IMR-90 (cell line): ENCODE results near the gene NOC2L. TPM values are rescaled to one million over a fixed set of nuclear protein-coding genes. Genes with fewer than 3 reads are reported as not detected.

ENCODE experiments used
- ATAC-seq: fragments of 200-7000 bp; cut with Tn5 transposase; 2 replicates; pipeline ENCODE4 v1.9.1; 2020; ENCODE audit warnings: low read depth, mild to moderate bottlenecking, moderate library complexity
- BruUV-seq: library from RNA; stranded (reverse); fragments of 400-500 nt; replicated peaks from 2 replicates; lab custom pipeline; 2021; lab: Mats Ljungman, UMichigan
- CTCF ChIA-PET: fragments of 300-600 bp; formaldehyde crosslinking; extraction: SDS; loops from one replicate; lab custom pipeline; 2021; ENCODE audit warnings: antibody characterized with exemption; lab: Yijun Ruan, JAX
- POLR2A ChIA-PET: fragments of 300-600 bp; sonication (Branson Sonifier 250); formaldehyde crosslinking; loops from one replicate; lab custom pipeline; 2022; ENCODE audit warnings: antibody characterized with exemption; ENCODE audit not compliant: unreplicated experiment; lab: Charles Lee
- DNase-seq: peaks from one replicate; pipeline ENCODE4 v3.0.0; 2013
- H2AFZ ChIP-seq: replicated peaks from 2 replicates; pipeline ENCODE3; 2013; ENCODE audit warnings: low read length, mild to moderate bottlenecking; ENCODE audit not compliant: poor library complexity
- H2AK5ac ChIP-seq: 2 replicates; pipeline ENCODE4 v1.6.1; 2013; ENCODE audit warnings: low read depth, low read length, inconsistent platforms
- H2AK9ac ChIP-seq: replicated peaks from 2 replicates; pipeline ENCODE3; 2013; ENCODE audit warnings: mild to moderate bottlenecking, low read depth, low read length, moderate library complexity; ENCODE audit not compliant: poor library complexity
- H2BK120ac ChIP-seq: 2 replicates; pipeline ENCODE4 v1.6.1; 2013; ENCODE audit warnings: low read depth, low read length, inconsistent platforms
- H2BK15ac ChIP-seq: 3 replicates; pipeline ENCODE4 v1.6.1; 2013; ENCODE audit warnings: low read depth, low read length, inconsistent platforms
- H2BK20ac ChIP-seq: 2 replicates; pipeline ENCODE4 v1.6.1; 2013; ENCODE audit warnings: low read depth, mild to moderate bottlenecking, inconsistent platforms, low read length, moderate library complexity
- H2BK5ac ChIP-seq: 2 replicates; pipeline ENCODE4 v1.6.1; 2013; ENCODE audit warnings: mild to moderate bottlenecking, low read depth, low read length, inconsistent platforms; ENCODE audit not compliant: poor library complexity, severe bottlenecking
- H3K14ac ChIP-seq: replicated peaks from 2 replicates; pipeline ENCODE4 v1.6.1; 2013; ENCODE audit warnings: low read depth, low read length, inconsistent platforms
- H3K18ac ChIP-seq: 2 replicates; pipeline ENCODE4 v1.6.1; 2013; ENCODE audit warnings: low read depth, low read length, control low read depth
- H3K23ac ChIP-seq: 2 replicates; pipeline ENCODE4 v1.6.1; 2013; ENCODE audit warnings: low read depth, low read length, inconsistent platforms
- H3K27ac ChIP-seq: 2 replicates; pipeline ENCODE4 v1.5.1; 2013; ENCODE audit warnings: mild to moderate bottlenecking, control low read depth, low read length; ENCODE audit not compliant: insufficient read depth
- H3K27me3 ChIP-seq: 2 replicates; pipeline ENCODE4 v1.6.1; 2013; ENCODE audit warnings: low read length; ENCODE audit not compliant: control insufficient read depth, insufficient read depth
- H3K36me3 ChIP-seq: 2 replicates; pipeline ENCODE4 v1.6.1; 2013; ENCODE audit warnings: low read length, mixed read lengths; ENCODE audit not compliant: control insufficient read depth, insufficient read depth
- H3K4ac ChIP-seq: 2 replicates; pipeline ENCODE4 v1.6.1; 2013; ENCODE audit warnings: low read depth, low read length, inconsistent platforms
- H3K4me1 ChIP-seq: 2 replicates; pipeline ENCODE4 v1.6.1; 2013; ENCODE audit warnings: low read length, mixed read lengths; ENCODE audit not compliant: control insufficient read depth, insufficient read depth
- H3K4me2 ChIP-seq: 2 replicates; pipeline ENCODE4 v1.6.1; 2013; ENCODE audit warnings: low read depth, mild to moderate bottlenecking, control low read depth, low read length, moderate library complexity
- H3K4me3 ChIP-seq: 2 replicates; pipeline ENCODE4 v1.5.1; 2013; ENCODE audit warnings: low read depth, mild to moderate bottlenecking, control low read depth, low read length, moderate library complexity; ENCODE audit not compliant: insufficient read depth
- H3K56ac ChIP-seq: 2 replicates; pipeline ENCODE4 v1.6.1; 2013; ENCODE audit warnings: low read length, inconsistent platforms; ENCODE audit not compliant: insufficient read depth; ENCODE audit errors: extremely low read depth
- H3K79me1 ChIP-seq, 2 experiments: 2 replicates each; pipeline ENCODE4 v1.6.1; 2013; ENCODE audit warnings: low read length in 2 of 2, inconsistent platforms in 1 of 2, low read depth in 1 of 2
- H3K9ac ChIP-seq: 2 replicates; pipeline ENCODE4 v1.6.1; 2013; ENCODE audit warnings: low read depth, low read length, control low read depth
- H3K9me1 ChIP-seq: 2 replicates; pipeline ENCODE4 v1.6.1; 2013; ENCODE audit warnings: low read length, inconsistent platforms; ENCODE audit not compliant: insufficient read depth
- H3K9me3 ChIP-seq: 2 replicates; pipeline ENCODE4 v1.6.1; 2013; ENCODE audit warnings: low read length; ENCODE audit not compliant: control insufficient read depth, insufficient read depth
- H4K20me1 ChIP-seq: 2 replicates; pipeline ENCODE4 v1.6.1; 2013; ENCODE audit warnings: low read length, inconsistent platforms; ENCODE audit not compliant: insufficient read depth
- H4K5ac ChIP-seq: 2 replicates; pipeline ENCODE4 v1.6.1; 2013; ENCODE audit warnings: mild to moderate bottlenecking, low read depth, low read length, control low read depth
- H4K8ac ChIP-seq, 2 experiments: 2 replicates each; pipeline ENCODE4 v1.6.1; 2013; ENCODE audit warnings: low read depth in 2 of 2, low read length in 2 of 2, control low read depth in 1 of 2, inconsistent platforms in 1 of 2
- H4K91ac ChIP-seq: 2 replicates; pipeline ENCODE4 v1.6.1; 2013; ENCODE audit warnings: low read depth, low read length, inconsistent platforms; ENCODE audit not compliant: insufficient read depth
- BHLHE40 ChIP-seq: fragments of 150-350 bp; IDR thresholded peaks from 2 replicates; pipeline ENCODE4 v1.6.1; 2016; ENCODE audit warnings: mild to moderate bottlenecking, low read depth, low read length
- CEBPB ChIP-seq: IDR thresholded peaks from 2 replicates; pipeline ENCODE4 v1.6.1; 2012; ENCODE audit warnings: low read depth, low read length, improper control_type of control experiment
- CHD1 ChIP-seq: IDR thresholded peaks from 2 replicates; pipeline ENCODE4 v1.6.1; 2012; ENCODE audit warnings: low read depth, low read length, improper control_type of control experiment
- CTCF ChIP-seq: conservative IDR thresholded peaks from 2 replicates; pipeline ENCODE4 v1.5.1; 2012; ENCODE audit warnings: mild to moderate bottlenecking, low read depth, low read length, improper control_type of control experiment
- ELK1 ChIP-seq: fragments of 150-350 bp; IDR thresholded peaks from 2 replicates; pipeline ENCODE4 v1.6.1; 2016; ENCODE audit warnings: low read depth, mild to moderate bottlenecking, low read length, moderate library complexity, borderline replicate concordance
- FOS ChIP-seq: fragments of 150-350 bp; IDR thresholded peaks from 2 replicates; pipeline ENCODE4 v1.6.1; 2016; ENCODE audit warnings: low read depth, low read length
- MAFK ChIP-seq: IDR thresholded peaks from 2 replicates; pipeline ENCODE4 v1.6.1; 2012; ENCODE audit warnings: low read depth, low read length, improper control_type of control experiment
- MAZ ChIP-seq: IDR thresholded peaks from 2 replicates; pipeline ENCODE4 v1.6.1; 2012; ENCODE audit warnings: low read depth, mild to moderate bottlenecking, low read length, improper control_type of control experiment, moderate library complexity, borderline replicate concordance
- NFE2L2 ChIP-seq: fragments of 150-350 bp; IDR thresholded peaks from 2 replicates; pipeline ENCODE4 v1.6.1; 2016; ENCODE audit warnings: low read depth, mild to moderate bottlenecking, low read length
- POLR2A ChIP-seq: IDR thresholded peaks from 2 replicates; pipeline ENCODE4 v1.6.1; 2012; ENCODE audit warnings: mild to moderate bottlenecking, low read depth, low read length
- RAD21 ChIP-seq: IDR thresholded peaks from 2 replicates; pipeline ENCODE4 v1.6.1; 2012; ENCODE audit warnings: low read length, improper control_type of control experiment
- RFX5 ChIP-seq: IDR thresholded peaks from 2 replicates; pipeline ENCODE4 v1.8.0; 2012; ENCODE audit warnings: low read depth, mild to moderate bottlenecking, low read length, moderate library complexity
- USF2 ChIP-seq: fragments of 150-350 bp; IDR thresholded peaks from 2 replicates; pipeline ENCODE4 v1.6.1; 2017; ENCODE audit warnings: mild to moderate bottlenecking, antibody characterized with exemption, low read length, low read depth
- WGBS, 2 experiments: methylation state at CpG; one replicate each; pipeline versions ENCODE4 v1.1.5 to v1.1.7; 2013; ENCODE audit warnings: missing lambda C conversion rate in 2 of 2; ENCODE audit not compliant: insufficient read length in 1 of 2; ENCODE audit errors: extremely low coverage in 2 of 2; 5-methylcytosine and 5-hydroxymethylcytosine counted together
- dilution Hi-C: fragments of 300-500 bp; cut with HindIII; formaldehyde crosslinking; loops from one replicate; pipeline ENCODE4 v1.14.3; 2018; ENCODE audit warnings: low sequenced_read_pairs; ENCODE audit not compliant: unreplicated experiment
- in situ Hi-C: fragments of 300-500 bp; cut with MboI; formaldehyde crosslinking; loops from 3 replicates; pipeline ENCODE4 v1.14.3; 2019; ENCODE audit warnings: low sequenced_read_pairs, inconsistent platforms, mixed read lengths
- intact Hi-C: fragments of 100-400 bp; cut with micrococcal nuclease; formaldehyde crosslinking; loops from 2 replicates; pipeline ENCODE4 v1.10.0; 2022
- polyA plus RNA-seq, 3 experiments: library from polyadenylated mRNA; depleted of rRNA; stranded (reverse); fragments of >200 nt; gene quantifications; 2 replicates each; pipeline ENCODE4 v1.2.3, GENCODE V29; 2012; ENCODE audit warnings: low replicate concordance in 1 of 3
- total RNA-seq: library from RNA; depleted of rRNA; stranded (reverse); fragments of >200 nt; gene quantifications from 2 replicates; pipeline ENCODE4 v1.2.3, GENCODE V29; 2012

NOC2L gene
- total and polyA plus RNA-seq, 2 of the 4 experiments (the other 2 are of a cell fraction): 74.2 to 106 TPM

GRCh38 chr1:962381-963300 is 3.6 kb upstream of the NOC2L start:
- no peak for ATAC-seq
- Histone ChIP-seq H3K14ac (no peak overlapping the region), H2BK20ac (no peak overlapping the region), H2BK15ac (no peak overlapping the region), H3K4me1 (peaks cover 16% of the 10 kb centered on the region), H2BK120ac (no peak overlapping the region), H2BK5ac (no peak overlapping the region), H4K8ac (no peak overlapping the region), H3K4ac (no peak overlapping the region), H3K23ac (no peak overlapping the region), H4K20me1 (peaks cover 9% of the 10 kb centered on the region), H4K91ac (no peak overlapping the region), H3K27ac (no peak overlapping the region), H2AK9ac (peak overlapping the region; percentile 55), H3K4me2 (no peak overlapping the region), H3K36me3 (peaks cover 20% of the 10 kb centered on the region), H2AFZ (no peak overlapping the region), H3K79me1 (peaks cover 9 to 36% of the 10 kb centered on the region in 2 experiments; a peak in 3 of 4 replicates), H3K9ac (no peak overlapping the region), H3K56ac (no peak overlapping the region), H3K4me3 (no peak overlapping the region), H3K9me1 (peaks cover 5% of the 10 kb centered on the region; the same call in 1 of the 2 replicates), H3K18ac (no peak overlapping the region), H2AK5ac (no peak overlapping the region), H3K9me3 (no peaks in the 10 kb centered on the region), H3K27me3 (no peaks in the 10 kb centered on the region), H4K5ac (no peak overlapping the region)
- TF ChIP-seq ELK1 (no peak), CEBPB (no peak), CHD1 (no peak), POLR2A (no peak), FOS (no peak), BHLHE40 (no peak), NFE2L2 (no peak), RFX5 (no peak), RAD21 (no peak), MAFK (no peak), USF2 (no peak), MAZ (no peak), CTCF (no peak)
- WGBS, 2 experiments: 93% methylated on average over 30 of the region's 57 CpGs; no CpG with 5 or more reads in 1 of the 2 experiments
- ChIA-PET CTCF (no interaction called here), POLR2A (no interaction called here)
- DNase-seq: no peak
- in situ Hi-C loops (no loop called here), dilution Hi-C loops (no loop called here), intact Hi-C loops (no loop called here)
- no TSS peak for BruUV-seq
